HepG2 (cell line): ENCODE results near the gene CDC42SE2. TPM values are rescaled to one million over a fixed set of nuclear protein-coding genes. Genes with fewer than 3 reads are reported as not detected.

Source experiments
- IKZF1 ChIP-seq: fragments of 450-650 bp; IDR thresholded peaks from 2 replicates; pipeline ENCODE4 v1.7.1; 2016
- ZFP41 ChIP-seq: sonication (generic); formaldehyde crosslinking; IDR thresholded peaks from 2 replicates; pipeline ENCODE4 v1.4.0; 2020; ENCODE audit warnings: mild to moderate bottlenecking, missing genetic modification reagents, borderline replicate concordance
- ZNF18 ChIP-seq: sonication (generic); formaldehyde crosslinking; IDR thresholded peaks from 2 replicates; pipeline ENCODE4 v1.8.0; 2022; ENCODE audit warnings: mild to moderate bottlenecking, missing genetic modification reagents; ENCODE audit not compliant: insufficient replicate concordance
- ZNF318 ChIP-seq: sonication (generic); formaldehyde crosslinking; IDR thresholded peaks from 2 replicates; pipeline ENCODE4 v1.4.0; 2020; ENCODE audit warnings: mild to moderate bottlenecking, missing genetic modification reagents
- polyA plus RNA-seq, 8 experiments: library from polyadenylated mRNA; depleted of rRNA in 3 of 8; stranded (reverse) in 7 of 8; unstranded in 1 of 8; fragments of >200 nt; fragmentation: Illumina TruSeq in 4 of 8; extraction: Trizol in 4 of 8; gene quantifications; 2 replicates each; pipeline versions ENCODE4 v1.2.1 to v1.2.3, GENCODE V29; 2011 to 2016; ENCODE audit warnings: low read depth in 4 of 8, missing spikeins in 1 of 8, mixed read lengths in 1 of 8; ENCODE audit not compliant: insufficient read depth in 1 of 8
- total RNA-seq, 5 experiments: library from RNA; depleted of rRNA; stranded (reverse); fragments of >200 nt; fragmentation: Illumina TruSeq; extraction: Trizol; gene quantifications; 2 replicates each; pipeline ENCODE4 v1.2.3, GENCODE V29; 2016; ENCODE audit warnings: low read depth in 1 of 5

Gene CDC42SE2
- total and polyA plus RNA-seq, 2 of the 13 experiments (the other 11 are each of a cell fraction or from before 2014, with no cell fraction given) = 19.6 to 25.0 TPM

- TF ChIP-seq ZNF318 (CRISPR knock-in tag) (no peak), IKZF1 (no peak), ZNF18 (no peak), ZFP41 (CRISPR knock-in tag) (no peak)
Measured at GRCh38 chr5:131263648-131264450, at the start of gene CDC42SE2 (continued).
